ENCODE results near the gene FOXI3.
A peak's percentile ranks its signal among the peaks of the same experiment; 100 is the strongest.

The FOXI3 gene

GRCh38 chr2:88483200-88483599, 30.7 kb upstream of the FOXI3 start:
- TF ChIP-seq CTCF (IDR thresholded peaks at IDR 0.05): no peak
- Mint-ChIP-seq H3K36me3 (ENCODE audit: low read depth) (no peaks in the 10 kb centered on the region), H3K27me3 (ENCODE audit: low read depth, poor library complexity) (peaks cover 8% of the 10 kb centered on the region), H3K27ac (peak overlapping the region; percentile 58), H3K4me1 (peaks cover 24% of the 10 kb centered on the region), H3K9me3 (no peaks in the 10 kb centered on the region), H3K4me3 (no peak overlapping the region)
- DNase-seq: no peak

- Mint-ChIP-seq H3K36me3 (ENCODE audit: low read depth) (no peaks in the 10 kb centered on the region), H3K4me1 (peaks cover 24% of the 10 kb centered on the region), H3K9me3 (no peaks in the 10 kb centered on the region), H3K27me3 (ENCODE audit: low read depth, poor library complexity) (peaks cover 10% of the 10 kb centered on the region), H3K27ac (peak overlapping the region; percentile 92), H3K4me3 (no peak overlapping the region)
- TF ChIP-seq CTCF (IDR thresholded peaks at IDR 0.05): no peak
- DNase-seq: peak; percentile 10
These were observed 29.3 kb upstream of the FOXI3 start for GRCh38 chr2:88481691-88482336.

- TF ChIP-seq CTCF (IDR thresholded peaks at IDR 0.05): no peak
- Mint-ChIP-seq H3K27me3 (ENCODE audit: low read depth, poor library complexity) (peaks cover 18% of the 10 kb centered on the region), H3K4me1 (no peaks in the 10 kb centered on the region), H3K4me3 (no peak overlapping the region), H3K27ac (no peak overlapping the region), H3K36me3 (ENCODE audit: low read depth) (no peaks in the 10 kb centered on the region), H3K9me3 (no peaks in the 10 kb centered on the region)
- no peak for DNase-seq
These were observed 20.3 kb upstream of the FOXI3 start for GRCh38 chr2:88472811-88473210.

- DNase-seq: no peak
- no peak overlapping the region for H3K4me3 Mint-ChIP-seq
- no peaks in the 10 kb centered on the region for H3K9me3 Mint-ChIP-seq
- no peak overlapping the region for H3K27ac Mint-ChIP-seq
- peaks cover 18% of the 10 kb centered on the region for H3K27me3 Mint-ChIP-seq (ENCODE audit: low read depth, poor library complexity)
- no peak for TF ChIP-seq CTCF (IDR thresholded peaks at IDR 0.05)
- no peaks in the 10 kb centered on the region for H3K36me3 Mint-ChIP-seq (ENCODE audit: low read depth)
- no peaks in the 10 kb centered on the region for H3K4me1 Mint-ChIP-seq
These were observed 18.8 kb upstream of the FOXI3 start for GRCh38 chr2:88471083-88471942.

GRCh38 chr2:88469202-88470114, 17.0 kb upstream of the FOXI3 start:
- H3K27me3 Mint-ChIP-seq (ENCODE audit: low read depth, poor library complexity): peaks cover 26% of the 10 kb centered on the region
- peaks cover under 1% of the 10 kb centered on the region for H3K4me1 Mint-ChIP-seq
- no peak overlapping the region for H3K27ac Mint-ChIP-seq
- no peaks in the 10 kb centered on the region for H3K9me3 Mint-ChIP-seq
- DNase-seq: no peak
- H3K36me3 Mint-ChIP-seq (ENCODE audit: low read depth): no peaks in the 10 kb centered on the region
- H3K4me3 Mint-ChIP-seq: no peak overlapping the region
- no peak for TF ChIP-seq CTCF (IDR thresholded peaks at IDR 0.05)

Measured in nephron progenitor cell (in vitro differentiated cells).